ENCODE results near the gene GRAMD2A. TPM values are rescaled to one million over a fixed set of nuclear protein-coding genes. Genes with fewer than 3 reads are reported as not detected.

The GRAMD2A gene
- total and polyA plus RNA-seq, 10 of the 15 experiments (the other 5 are each of a cell fraction or from before 2014, with no cell fraction given): 0.02 to 0.35 TPM; not detected in 8

- Histone ChIP-seq H2AFZ (ENCODE audit: control insufficient read depth, low read depth, low read length) (no peak overlapping the region), H3K36me3 (ENCODE audit: control insufficient read depth in 2 of 2, insufficient read depth in 2 of 2, low read length in 1 of 2) (no peaks in the 10 kb centered on the region), H3K4me1 (ENCODE audit: control insufficient read depth, insufficient read depth, low read length) (no peaks in the 10 kb centered on the region), H3K4me3 (no peak overlapping the region), H3K79me2 (ENCODE audit: control insufficient read depth, insufficient read depth, low read length) (no peaks in the 10 kb centered on the region), H4K20me1 (ENCODE audit: control insufficient read depth, insufficient read depth) (no peaks in the 10 kb centered on the region), H3K4me2 (ENCODE audit: control insufficient read depth, insufficient read depth) (no peak overlapping the region), H3K9ac (ENCODE audit: control insufficient read depth, insufficient read depth, low read length) (no peak overlapping the region), H3K27ac (ENCODE audit: control insufficient read depth, insufficient read depth) (no peak overlapping the region), H3K27me3 (replicated peaks in 1 of 2; ENCODE audit: control insufficient read depth in 2 of 2, insufficient read depth in 2 of 2, low read length in 1 of 2) (no peaks in the 10 kb centered on the region), H3K9me3 (replicated peaks; ENCODE audit: control insufficient read depth, insufficient read depth, low read length) (no peaks in the 10 kb centered on the region)
- FAIRE-seq: no peak
- in situ Hi-C loops (cut with MboI) (loop anchor here (10.0 kb wide), 2 partner anchors 349 to 699 kb away; no protein-coding TSS in a partner anchor), intact Hi-C loops (cut with micrococcal nuclease; ENCODE audit: unreplicated experiment) (loop anchor here (10.0 kb wide), 1 partner anchor 219 kb away; no protein-coding TSS in a partner anchor)
- DNase-seq (ENCODE audit: low read depth, low spot score): no peak
- no TSS peak for BruUV-seq (replicated peaks)
- ATAC-seq: no peak
- TF ChIP-seq ZNF217 (IDR thresholded peaks at IDR 0.05) (no peak), REST (IDR thresholded peaks at IDR 0.05; ENCODE audit: low read depth, low read length) (no peak), SMAD1 (IDR thresholded peaks at IDR 0.05; ENCODE audit: low read depth, partially characterized antibody) (no peak), ZBED1 (IDR thresholded peaks at IDR 0.05; ENCODE audit: borderline replicate concordance) (no peak), ZNF24 (IDR thresholded peaks at IDR 0.05) (no peak)
- CTCF ChIA-PET: interaction anchor here (0.9 to 2.5 kb wide), 9 partner anchors 9 to 410 kb away, joined by 3 to 18 read pairs (median 5); no protein-coding TSS in a partner anchor
- SMC1A ChIA-PET (ENCODE audit: uncharacterized antibody, unreplicated experiment): interaction anchor here (0.7 to 5.9 kb wide), 16 partner anchors 11 to 409 kb away, joined by 3 to 49 read pairs (median 4); no protein-coding TSS in a partner anchor
- RAD21 ChIA-PET (ENCODE audit: unreplicated experiment): interaction anchor here (0.7 to 2.0 kb wide), 10 partner anchors 12 to 410 kb away, joined by 3 to 10 read pairs (median 4); no protein-coding TSS in a partner anchor
- POLR2A ChIA-PET: interaction anchor here (0.6 to 0.7 kb wide), 3 partner anchors 35 to 271 kb away, joined by 5 read pairs; partner anchors contain the start of gene SENP8
- 83% methylated on average over 4 of the region's 5 CpGs for WGBS (ENCODE audit: insufficient coverage, insufficient replicate concordance, low lambda C conversion rate, missing lambda C conversion rate)
These were observed 44.2 kb downstream of the GRAMD2A start for GRCh38 chr15:72153269-72154000.
